ENCODE results near the gene ASTN2. TPM values are rescaled to one million over a fixed set of nuclear protein-coding genes. Genes with fewer than 3 reads are reported as not detected.

Gene ASTN2
- total and polyA plus RNA-seq, 9 of the 15 experiments (the other 6 are each of a cell fraction or from before 2014, with no cell fraction given): 0.56 to 3.5 (median 1.9) TPM

DNA sequence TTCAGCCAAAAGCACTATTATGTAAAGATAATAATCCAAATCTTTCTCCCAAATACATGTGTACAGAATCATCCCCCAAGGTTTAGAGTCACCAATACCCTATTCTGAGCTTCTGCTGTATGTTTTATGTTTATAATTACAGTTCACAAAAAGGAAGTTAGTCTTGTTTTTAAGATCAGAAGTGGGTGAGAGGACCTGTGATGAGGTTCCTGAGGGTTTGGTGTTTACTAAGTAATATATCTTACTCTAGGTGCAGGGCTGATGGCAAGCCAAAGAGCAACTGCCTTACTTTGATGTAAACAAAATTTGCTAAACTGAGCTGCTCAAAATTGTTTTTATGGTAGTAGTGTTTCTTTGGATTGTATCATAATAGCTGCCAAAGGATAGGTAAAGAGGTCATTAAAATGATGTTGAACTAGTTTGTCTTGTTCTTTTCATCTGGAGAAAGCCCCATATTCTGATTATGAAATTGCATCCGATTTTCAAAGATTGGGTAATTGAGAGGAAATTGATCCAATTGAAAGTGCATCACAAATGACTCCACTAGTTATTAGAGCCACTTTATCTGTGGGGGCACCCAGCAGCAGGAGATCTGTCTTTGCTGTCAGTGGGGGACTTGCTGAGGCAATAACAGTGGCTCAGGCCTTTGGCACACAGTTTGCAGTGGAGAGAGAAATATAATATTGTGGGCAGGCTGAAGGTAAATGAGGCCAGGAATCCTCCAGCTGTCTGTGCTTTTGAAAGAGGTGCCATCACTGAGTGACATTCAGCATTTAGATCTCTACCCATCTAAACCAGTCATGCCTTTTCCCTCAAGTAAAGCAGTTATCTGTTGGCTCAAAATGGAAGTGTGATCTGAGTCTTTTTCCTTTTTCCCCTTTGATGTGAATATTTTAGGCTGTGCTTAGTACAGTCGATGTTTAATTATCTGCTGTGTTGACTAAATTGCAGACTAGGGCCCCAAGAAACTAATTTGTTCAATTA, 713.7 kb downstream of the ASTN2 start:
- CTCF ChIA-PET (ENCODE audit: low intra/inter-chr PET ratio): no interaction called here
- DNase-seq (ENCODE audit: extremely low read depth in 1 of 4, low spot score in 3 of 4) (no peak), FAIRE-seq (no peak), ATAC-seq (no peak)
- Histone ChIP-seq H3K9me1 (ENCODE audit: control insufficient read depth, insufficient read depth, low read length) (no peaks in the 10 kb centered on the region), H3K4me1 (replicated peaks in 1 of 2; ENCODE audit: control insufficient read depth in 2 of 2, insufficient read depth in 2 of 2, low read length in 2 of 2) (no peaks in the 10 kb centered on the region), H3K36me3 (ENCODE audit: control insufficient read depth, insufficient read depth, low read length) (peaks cover 28% of the 10 kb centered on the region), H3K27ac (ENCODE audit: extremely low read depth, low read depth, low read length) (no peak overlapping the region), H4K20me1 (replicated peaks; ENCODE audit: control insufficient read depth, insufficient read depth, low read length) (no peaks in the 10 kb centered on the region), H3K27me3 (ENCODE audit: control insufficient read depth in 2 of 2, insufficient read depth in 2 of 2, low read length in 2 of 2) (no peaks in the 10 kb centered on the region), H3K9me3 (replicated peaks; ENCODE audit: control insufficient read depth, insufficient read depth, low read depth, low read length) (no peaks in the 10 kb centered on the region), H3K4me3 (no peak overlapping the region), H3K4me2 (ENCODE audit: insufficient read depth, low read length) (no peak overlapping the region), H3K79me2 (ENCODE audit: control insufficient read depth, insufficient read depth, low read length) (no peaks in the 10 kb centered on the region), H3K9ac (ENCODE audit: insufficient read depth in 1 of 2, low read depth in 2 of 2, low read length in 2 of 2) (no peak overlapping the region), H2AFZ (ENCODE audit: low read depth, low read length) (no peak overlapping the region)
- POLR2A ChIA-PET: interaction anchor here (1.0 kb wide), 1 partner anchor 14 kb away, joined by 3 read pairs; the partner anchor contains the start of gene TRIM32
- intact Hi-C loops (cut with micrococcal nuclease): no loop called here
- BruUV-seq (replicated peaks): TSS peak; percentile 21
- no peak for TF ChIP-seq TAL1 (IDR thresholded peaks at IDR 0.05)
- TF ChIP-seq ZNF316 (IDR thresholded peaks at IDR 0.05): peak; percentile 29
- TF ChIP-seq ZNF668 (CRISPR knock-in tag; IDR thresholded peaks at IDR 0.05): no peak
- no peak for TF ChIP-seq JUND (IDR thresholded peaks at IDR 0.05; ENCODE audit: borderline replicate concordance, low read depth, low read length)
- TF ChIP-seq JUND (tag; IDR thresholded peaks at IDR 0.05; ENCODE audit: borderline replicate concordance, low read depth, low read length): no peak
- in situ Hi-C loops (cut with MboI): no loop called here
- WGBS (ENCODE audit: insufficient coverage, low coverage, missing lambda C conversion rate): 11% methylated on average over 2 of the region's 2 CpGs

DNA sequence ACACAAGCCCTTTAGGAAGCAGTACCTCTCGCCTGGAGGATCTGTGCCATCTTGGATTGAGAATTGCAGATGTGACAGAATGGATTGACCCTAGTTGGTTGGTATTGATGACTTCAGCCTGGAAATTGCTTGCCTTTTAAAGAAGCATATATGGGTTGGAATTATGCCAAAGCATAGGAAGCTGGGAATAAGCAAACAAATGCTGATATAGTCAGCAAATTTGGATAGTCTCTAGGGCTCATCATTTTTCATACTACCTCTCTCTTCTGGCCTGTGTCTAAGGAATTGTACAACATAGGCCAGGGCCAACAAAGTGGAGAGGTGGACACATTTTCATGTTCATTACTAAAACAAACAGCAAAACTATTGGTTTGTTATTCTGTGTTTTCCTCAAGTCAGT, 714.6 kb downstream of the ASTN2 start:
- Histone ChIP-seq H3K79me2 (ENCODE audit: control insufficient read depth, insufficient read depth, low read length) (no peaks in the 10 kb centered on the region; the same call in 2 of the 3 replicates), H2AFZ (ENCODE audit: low read depth, low read length) (no peak overlapping the region), H3K9ac (ENCODE audit: insufficient read depth in 1 of 2, low read depth in 2 of 2, low read length in 2 of 2) (no peak overlapping the region), H3K9me3 (replicated peaks; ENCODE audit: control insufficient read depth, insufficient read depth, low read depth, low read length) (no peaks in the 10 kb centered on the region), H3K27me3 (ENCODE audit: control insufficient read depth in 2 of 2, insufficient read depth in 2 of 2, low read length in 2 of 2) (no peaks in the 10 kb centered on the region), H4K20me1 (replicated peaks; ENCODE audit: control insufficient read depth, insufficient read depth, low read length) (no peaks in the 10 kb centered on the region), H3K27ac (ENCODE audit: extremely low read depth, low read depth, low read length) (no peak overlapping the region), H3K4me3 (no peak overlapping the region), H3K4me2 (ENCODE audit: insufficient read depth, low read length) (no peak overlapping the region), H3K9me1 (ENCODE audit: control insufficient read depth, insufficient read depth, low read length) (no peaks in the 10 kb centered on the region), H3K36me3 (ENCODE audit: control insufficient read depth, insufficient read depth, low read length) (peaks cover 28% of the 10 kb centered on the region), H3K4me1 (replicated peaks in 1 of 2; ENCODE audit: control insufficient read depth in 2 of 2, insufficient read depth in 2 of 2, low read length in 2 of 2) (no peaks in the 10 kb centered on the region)
- DNase-seq (ENCODE audit: extremely low read depth in 1 of 4, low spot score in 3 of 4) (no peak), ATAC-seq (no peak), FAIRE-seq (no peak)
- BruUV-seq (replicated peaks): no TSS peak
- POLR2A ChIA-PET: no interaction called here
- intact Hi-C loops (cut with micrococcal nuclease) (no loop called here), in situ Hi-C loops (cut with MboI) (no loop called here)
- TF ChIP-seq, protein P1, sequence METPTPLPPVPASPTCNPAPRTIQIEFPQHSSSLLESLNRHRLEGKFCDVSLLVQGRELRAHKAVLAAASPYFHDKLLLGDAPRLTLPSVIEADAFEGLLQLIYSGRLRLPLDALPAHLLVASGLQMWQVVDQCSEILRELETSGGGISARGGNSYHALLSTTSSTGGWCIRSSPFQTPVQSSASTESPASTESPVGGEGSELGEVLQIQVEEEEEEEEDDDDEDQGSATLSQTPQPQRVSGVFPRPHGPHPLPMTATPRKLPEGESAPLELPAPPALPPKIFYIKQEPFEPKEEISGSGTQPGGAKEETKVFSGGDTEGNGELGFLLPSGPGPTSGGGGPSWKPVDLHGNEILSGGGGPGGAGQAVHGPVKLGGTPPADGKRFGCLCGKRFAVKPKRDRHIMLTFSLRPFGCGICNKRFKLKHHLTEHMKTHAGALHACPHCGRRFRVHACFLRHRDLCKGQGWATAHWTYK (CRISPR knock-in tag; IDR thresholded peaks at IDR 0.05): no peak
- TF ChIP-seq ZNF316 (IDR thresholded peaks at IDR 0.05): 0 out of 2 replicates have a peak, but pooled peaks have one; percentile 22
- TF ChIP-seq, protein P2, sequence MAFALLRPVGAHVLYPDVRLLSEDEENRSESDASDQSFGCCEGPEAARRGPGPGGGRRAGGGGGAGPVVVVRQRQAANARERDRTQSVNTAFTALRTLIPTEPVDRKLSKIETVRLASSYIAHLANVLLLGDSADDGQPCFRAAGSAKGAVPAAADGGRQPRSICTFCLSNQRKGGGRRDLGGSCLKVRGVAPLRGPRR (CRISPR knock-in tag; IDR thresholded peaks at IDR 0.05): no peak
- TF ChIP-seq, protein P3, sequence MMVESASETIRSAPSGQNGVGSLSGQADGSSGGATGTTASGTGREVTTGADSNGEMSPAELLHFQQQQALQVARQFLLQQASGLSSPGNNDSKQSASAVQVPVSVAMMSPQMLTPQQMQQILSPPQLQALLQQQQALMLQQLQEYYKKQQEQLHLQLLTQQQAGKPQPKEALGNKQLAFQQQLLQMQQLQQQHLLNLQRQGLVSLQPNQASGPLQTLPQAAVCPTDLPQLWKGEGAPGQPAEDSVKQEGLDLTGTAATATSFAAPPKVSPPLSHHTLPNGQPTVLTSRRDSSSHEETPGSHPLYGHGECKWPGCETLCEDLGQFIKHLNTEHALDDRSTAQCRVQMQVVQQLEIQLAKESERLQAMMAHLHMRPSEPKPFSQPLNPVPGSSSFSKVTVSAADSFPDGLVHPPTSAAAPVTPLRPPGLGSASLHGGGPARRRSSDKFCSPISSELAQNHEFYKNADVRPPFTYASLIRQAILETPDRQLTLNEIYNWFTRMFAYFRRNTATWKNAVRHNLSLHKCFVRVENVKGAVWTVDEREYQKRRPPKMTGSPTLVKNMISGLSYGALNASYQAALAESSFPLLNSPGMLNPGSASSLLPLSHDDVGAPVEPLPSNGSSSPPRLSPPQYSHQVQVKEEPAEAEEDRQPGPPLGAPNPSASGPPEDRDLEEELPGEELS (CRISPR knock-in tag; IDR thresholded peaks at IDR 0.05; ENCODE audit: borderline replicate concordance): no peak
- WGBS (ENCODE audit: insufficient coverage, low coverage, missing lambda C conversion rate): 90% methylated on average over 1 of the region's 1 CpG
- CTCF ChIA-PET (ENCODE audit: low intra/inter-chr PET ratio): no interaction called here

Measured in K562 (cell line).